Activated CD8-positive, alpha-beta memory T cell treated with anti-CD3 and anti-CD28 coated beads, Interleukin-2, amount 50 U/mL, for 48 hours (primary cell): ENCODE results near the gene KRTAP5-9.
"Not testable (repeated sequence)": the region's sequence is repeated elsewhere in the genome, so short reads cannot be mapped to it uniquely, and the experiment has no call there.

Experiments
- DNase-seq: peaks from one replicate; pipeline ENCODE4 v3.0.0-alpha.2; 2020

The KRTAP5-9 gene

DNA sequence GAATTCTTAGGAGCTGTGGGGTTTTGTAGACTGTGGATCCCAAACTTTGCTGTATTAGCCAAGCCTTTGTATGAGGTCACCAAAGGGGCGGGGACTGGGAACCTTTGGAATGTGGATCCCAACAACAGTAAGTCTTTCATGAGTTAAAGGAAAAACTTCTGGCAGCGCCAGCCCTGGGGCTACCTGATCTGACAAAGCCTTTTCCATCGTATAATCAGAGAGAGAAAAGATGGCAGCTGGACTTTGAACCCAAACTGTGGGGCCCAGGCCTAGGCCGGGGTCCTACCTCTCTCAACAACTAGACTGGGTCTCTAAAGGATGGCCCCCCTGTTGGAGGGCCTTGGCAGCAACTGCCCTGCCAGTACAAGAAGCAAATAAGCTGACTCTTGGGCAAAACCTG lies 40.1 kb downstream of the KRTAP5-9 start:
- not testable (repeated sequence) for DNase-seq

DNA sequence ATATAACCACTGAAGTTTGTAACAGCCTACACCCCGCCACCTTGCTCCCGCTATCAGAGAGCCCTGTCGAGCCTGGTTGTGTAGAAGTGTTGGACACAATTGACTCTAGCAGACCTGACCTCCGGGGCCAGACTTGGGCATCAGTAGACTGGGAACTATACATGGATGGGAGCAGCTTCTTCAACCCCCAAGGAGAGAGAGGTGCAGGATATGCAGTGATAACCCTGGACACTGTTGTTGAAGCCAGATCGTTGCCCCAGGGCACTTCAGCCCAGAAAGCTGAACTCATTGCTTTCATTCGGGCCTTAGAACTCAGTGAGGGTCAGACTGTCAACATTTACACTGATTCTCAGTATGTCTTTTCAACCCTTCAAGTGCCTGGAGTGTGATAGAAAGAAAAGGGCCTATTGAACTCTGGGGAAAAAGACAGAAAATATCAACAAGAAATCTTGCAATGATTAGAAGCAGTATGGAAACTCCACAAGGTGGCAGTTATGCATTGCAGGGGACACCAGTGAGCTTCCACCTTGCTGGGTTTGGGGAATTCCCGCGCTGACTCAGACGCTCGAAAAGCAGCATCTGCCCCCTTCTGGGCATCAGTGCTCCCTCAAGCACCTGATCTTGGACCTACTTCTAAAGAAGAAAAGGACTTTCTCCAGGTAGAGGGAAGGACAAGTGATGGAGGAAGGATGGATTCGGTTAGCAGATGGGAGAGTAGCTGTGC lies 40.8 kb downstream of the KRTAP5-9 start:
- DNase-seq = peak; percentile 69

DNA sequence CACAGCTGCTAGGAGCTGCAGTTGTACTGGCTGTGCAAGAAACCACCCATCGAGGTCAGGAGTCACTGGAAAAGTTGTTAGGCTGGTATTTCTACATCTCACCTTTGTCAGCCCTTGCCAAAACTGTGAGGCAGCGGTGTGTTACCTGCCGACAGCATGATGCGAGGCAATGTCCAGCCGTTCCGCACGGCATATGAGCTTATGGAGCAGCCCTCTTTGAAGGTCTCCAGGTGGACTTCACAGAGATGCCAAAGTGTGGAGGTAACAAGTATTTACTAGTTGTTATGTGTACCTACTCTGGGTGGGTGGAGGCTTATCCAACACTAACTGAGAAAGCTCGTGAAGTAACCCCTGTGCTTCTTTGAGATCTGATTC lies 41.3 kb downstream of the KRTAP5-9 start:
- not testable (repeated sequence) for DNase-seq
